NCI-H2227 (cell line): ENCODE measurements around the gene TMPRSS11E.
"Not testable (repeated sequence)": the region's sequence is repeated elsewhere in the genome, so short reads cannot be mapped to it uniquely, and the experiment has no call there.

Experiments used
- DNase-seq: peaks from one replicate; lab custom pipeline; 2025; ENCODE audit not compliant: unreplicated experiment; lab: John Stamatoyannopoulos, UW

The TMPRSS11E gene

GRCh38 chr4:68461790-68462189 is 14.5 kb downstream of the TMPRSS11E start:
- no peak for DNase-seq

GRCh38 chr4:68462691-68463090 is 15.4 kb downstream of the TMPRSS11E start:
- no peak for DNase-seq

GRCh38 chr4:68463796-68464195 is 16.5 kb downstream of the TMPRSS11E start:
- no peak for DNase-seq

- no peak for DNase-seq
Measured at GRCh38 chr4:68465058-68465457, 17.8 kb downstream of the TMPRSS11E start.

GRCh38 chr4:68466185-68466584 is 18.9 kb downstream of the TMPRSS11E start:
- DNase-seq, result no peak

- no peak for DNase-seq
Measured at GRCh38 chr4:68466751-68467150, 19.5 kb downstream of the TMPRSS11E start.

- no peak for DNase-seq
Measured at GRCh38 chr4:68469482-68469881, 22.2 kb downstream of the TMPRSS11E start.

- DNase-seq, result no peak
Measured at GRCh38 chr4:68476191-68476590, 28.9 kb downstream of the TMPRSS11E start.

GRCh38 chr4:68489338-68489737 is 42.1 kb downstream of the TMPRSS11E start:
- DNase-seq, result no peak

GRCh38 chr4:68490826-68491457 is 43.7 kb downstream of the TMPRSS11E start:
- no peak for DNase-seq

- no peak for DNase-seq
Measured at GRCh38 chr4:68494688-68495087, 47.4 kb downstream of the TMPRSS11E start.

- DNase-seq, result peak; percentile 29
Measured at GRCh38 chr4:68498413-68499007, 51.2 kb downstream of the TMPRSS11E start.

GRCh38 chr4:68499021-68499420 is 51.8 kb downstream of the TMPRSS11E start:
- no peak for DNase-seq

- DNase-seq, result not testable (repeated sequence)
Measured at GRCh38 chr4:68503462-68503861, 56.2 kb downstream of the TMPRSS11E start.

- DNase-seq, result not testable (repeated sequence)
Measured at GRCh38 chr4:68504836-68505235, 57.6 kb downstream of the TMPRSS11E start.

- not testable (repeated sequence) for DNase-seq
Measured at GRCh38 chr4:68505452-68505851, 58.2 kb downstream of the TMPRSS11E start.

- no peak for DNase-seq
Measured at GRCh38 chr4:68518889-68519288, 71.6 kb downstream of the TMPRSS11E start.

- no peak for DNase-seq
Measured at GRCh38 chr4:68520985-68521384, 73.7 kb downstream of the TMPRSS11E start.

GRCh38 chr4:68522232-68522631 is 75.0 kb downstream of the TMPRSS11E start:
- DNase-seq, result not testable (repeated sequence)

GRCh38 chr4:68535974-68536373 is 88.7 kb downstream of the TMPRSS11E start:
- no peak for DNase-seq

GRCh38 chr4:68536375-68536774 is 89.1 kb downstream of the TMPRSS11E start:
- no peak for DNase-seq

GRCh38 chr4:68542742-68543141 is 95.5 kb downstream of the TMPRSS11E start:
- not testable (repeated sequence) for DNase-seq
